ENCODE data around the gene ZGRF1.
"Not testable (repeated sequence)": the region's sequence is repeated elsewhere in the genome, so short reads cannot be mapped to it uniquely, and the experiment has no call there.

The ZGRF1 gene, protein sequence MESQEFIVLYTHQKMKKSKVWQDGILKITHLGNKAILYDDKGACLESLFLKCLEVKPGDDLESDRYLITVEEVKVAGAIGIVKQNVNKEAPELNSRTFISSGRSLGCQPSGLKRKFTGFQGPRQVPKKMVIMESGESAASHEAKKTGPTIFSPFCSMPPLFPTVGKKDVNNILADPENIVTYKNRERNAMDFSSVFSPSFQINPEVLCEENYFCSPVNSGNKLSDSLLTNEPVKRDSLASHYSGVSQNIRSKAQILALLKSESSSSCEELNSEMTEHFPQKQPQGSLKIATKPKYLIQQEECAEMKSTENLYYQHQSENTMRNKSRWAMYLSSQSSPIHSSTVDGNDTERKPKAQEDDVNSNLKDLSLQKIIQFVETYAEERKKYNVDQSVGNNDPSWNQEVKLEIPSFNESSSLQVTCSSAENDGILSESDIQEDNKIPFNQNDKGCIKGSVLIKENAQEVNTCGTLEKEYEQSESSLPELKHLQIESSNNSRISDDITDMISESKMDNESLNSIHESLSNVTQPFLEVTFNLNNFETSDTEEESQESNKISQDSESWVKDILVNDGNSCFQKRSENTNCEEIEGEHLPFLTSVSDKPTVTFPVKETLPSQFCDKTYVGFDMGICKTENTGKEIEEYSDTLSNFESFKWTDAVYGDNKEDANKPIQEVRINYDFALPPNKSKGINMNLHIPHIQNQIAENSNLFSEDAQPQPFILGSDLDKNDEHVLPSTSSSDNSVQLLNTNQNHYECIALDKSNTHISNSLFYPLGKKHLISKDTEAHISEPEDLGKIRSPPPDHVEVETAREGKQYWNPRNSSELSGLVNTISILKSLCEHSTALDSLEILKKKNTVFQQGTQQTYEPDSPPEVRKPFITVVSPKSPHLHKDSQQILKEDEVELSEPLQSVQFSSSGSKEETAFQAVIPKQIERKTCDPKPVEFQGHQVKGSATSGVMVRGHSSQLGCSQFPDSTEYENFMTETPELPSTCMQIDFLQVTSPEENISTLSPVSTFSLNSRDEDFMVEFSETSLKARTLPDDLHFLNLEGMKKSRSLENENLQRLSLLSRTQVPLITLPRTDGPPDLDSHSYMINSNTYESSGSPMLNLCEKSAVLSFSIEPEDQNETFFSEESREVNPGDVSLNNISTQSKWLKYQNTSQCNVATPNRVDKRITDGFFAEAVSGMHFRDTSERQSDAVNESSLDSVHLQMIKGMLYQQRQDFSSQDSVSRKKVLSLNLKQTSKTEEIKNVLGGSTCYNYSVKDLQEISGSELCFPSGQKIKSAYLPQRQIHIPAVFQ (N-terminal part only)

GRCh38 chr4:112636688-112637551 lies at the start of gene ZGRF1, which contains the start of gene LARP7:
Gene ZGRF1, minus strand, starts transcription at chr4:112636909. Its CDS starts 3,733 bp downstream, at chr4:112633176.
Gene LARP7, plus strand, starts transcription at chr4:112637143. Its CDS starts 7,527 bp downstream, at chr4:112644670.
- no peaks in the 10 kb centered on the region for H3K9me3 Mint-ChIP-seq
- H3K4me1 Mint-ChIP-seq (ENCODE audit: low read depth), result peaks cover 20% of the 10 kb centered on the region
- intact Hi-C loops (cut with micrococcal nuclease), result loop anchor here (2.0 kb wide), 2 partner anchors 352 to 406 kb away; partner anchors contain the start of genes AP1AR and TIFA
- H3K27ac Mint-ChIP-seq, result no peak within 1 kb of the TSS
- no peaks in the 10 kb centered on the region for H3K27me3 Mint-ChIP-seq
- no peak within 1 kb of the TSS for H3K4me3 Mint-ChIP-seq
- peaks cover 21% of the 10 kb centered on the region for H3K36me3 Mint-ChIP-seq (ENCODE audit: low read depth)

DNA sequence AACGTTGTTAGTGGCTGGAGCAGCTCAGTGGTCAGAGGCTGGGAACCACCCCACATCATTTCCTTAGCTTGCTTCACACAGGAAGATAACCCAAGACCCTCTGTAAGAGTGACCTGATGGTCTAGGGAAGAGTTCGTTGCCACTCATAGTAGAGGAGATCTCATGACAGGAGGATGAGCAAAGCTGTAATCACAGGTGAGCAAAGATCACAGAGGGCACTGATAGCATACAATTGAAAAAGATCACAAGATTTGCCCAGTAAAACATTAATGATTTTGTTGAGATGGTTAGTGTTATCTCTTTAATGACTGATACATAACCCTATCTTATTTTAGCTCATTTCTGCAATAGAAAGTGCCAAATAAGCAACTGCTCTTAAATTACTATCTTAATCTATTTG lies 44.3 kb upstream of the ZGRF1 start:
- no peaks in the 10 kb centered on the region for H3K27me3 Mint-ChIP-seq
- no peaks in the 10 kb centered on the region for H3K9me3 Mint-ChIP-seq
- no peak overlapping the region for H3K27ac Mint-ChIP-seq
- no peaks in the 10 kb centered on the region for H3K36me3 Mint-ChIP-seq (ENCODE audit: low read depth)
- H3K4me1 Mint-ChIP-seq (ENCODE audit: low read depth), result no peaks in the 10 kb centered on the region
- no peak overlapping the region for H3K4me3 Mint-ChIP-seq
- intact Hi-C loops (cut with micrococcal nuclease), result no loop called here

- Mint-ChIP-seq H3K36me3 (ENCODE audit: low read depth) (no peaks in the 10 kb centered on the region), H3K27me3 (no peaks in the 10 kb centered on the region), H3K9me3 (no peaks in the 10 kb centered on the region), H3K4me3 (no peak overlapping the region), H3K27ac (no peak overlapping the region), H3K4me1 (ENCODE audit: low read depth) (no peaks in the 10 kb centered on the region)
- intact Hi-C loops (cut with micrococcal nuclease), result no loop called here
Measured at GRCh38 chr4:112677519-112678091, 40.9 kb upstream of the ZGRF1 start.

- Mint-ChIP-seq H3K4me1 (ENCODE audit: low read depth) (no peaks in the 10 kb centered on the region), H3K9me3 (no peaks in the 10 kb centered on the region), H3K27me3 (no peaks in the 10 kb centered on the region), H3K4me3 (no peak overlapping the region), H3K36me3 (ENCODE audit: low read depth) (no peaks in the 10 kb centered on the region), H3K27ac (no peak overlapping the region)
- intact Hi-C loops (cut with micrococcal nuclease), result no loop called here
Measured at GRCh38 chr4:112674376-112674775, 37.7 kb upstream of the ZGRF1 start.

GRCh38 chr4:112673686-112674085 lies 37.0 kb upstream of the ZGRF1 start:
- no peaks in the 10 kb centered on the region for H3K36me3 Mint-ChIP-seq (ENCODE audit: low read depth)
- no peaks in the 10 kb centered on the region for H3K27me3 Mint-ChIP-seq
- no peaks in the 10 kb centered on the region for H3K4me1 Mint-ChIP-seq (ENCODE audit: low read depth)
- no peaks in the 10 kb centered on the region for H3K9me3 Mint-ChIP-seq
- H3K27ac Mint-ChIP-seq, result no peak overlapping the region
- intact Hi-C loops (cut with micrococcal nuclease), result no loop called here
- H3K4me3 Mint-ChIP-seq, result no peak overlapping the region

DNA sequence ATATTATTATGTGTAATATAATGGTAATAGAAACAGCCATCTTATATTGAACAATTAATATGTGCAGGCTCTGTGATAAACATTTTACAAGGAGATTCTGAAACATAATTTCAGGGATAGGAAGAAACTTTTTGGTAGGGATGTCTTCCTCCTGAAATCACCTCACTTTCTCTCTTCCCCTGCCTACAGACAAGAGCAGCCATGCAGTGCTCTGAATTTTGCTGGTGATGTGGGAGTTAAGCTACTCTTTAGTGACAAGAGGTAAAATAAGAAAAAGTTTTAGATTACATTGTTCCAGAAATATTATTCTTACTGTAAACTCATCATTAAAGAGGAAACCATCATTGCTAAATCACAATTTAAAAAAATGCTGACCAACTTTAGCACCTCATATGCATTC lies 36.4 kb upstream of the ZGRF1 start:
- Mint-ChIP-seq H3K4me1 (ENCODE audit: low read depth) (no peaks in the 10 kb centered on the region), H3K27me3 (no peaks in the 10 kb centered on the region), H3K4me3 (no peak overlapping the region), H3K36me3 (ENCODE audit: low read depth) (no peaks in the 10 kb centered on the region), H3K27ac (no peak overlapping the region), H3K9me3 (no peaks in the 10 kb centered on the region)
- intact Hi-C loops (cut with micrococcal nuclease), result no loop called here

DNA sequence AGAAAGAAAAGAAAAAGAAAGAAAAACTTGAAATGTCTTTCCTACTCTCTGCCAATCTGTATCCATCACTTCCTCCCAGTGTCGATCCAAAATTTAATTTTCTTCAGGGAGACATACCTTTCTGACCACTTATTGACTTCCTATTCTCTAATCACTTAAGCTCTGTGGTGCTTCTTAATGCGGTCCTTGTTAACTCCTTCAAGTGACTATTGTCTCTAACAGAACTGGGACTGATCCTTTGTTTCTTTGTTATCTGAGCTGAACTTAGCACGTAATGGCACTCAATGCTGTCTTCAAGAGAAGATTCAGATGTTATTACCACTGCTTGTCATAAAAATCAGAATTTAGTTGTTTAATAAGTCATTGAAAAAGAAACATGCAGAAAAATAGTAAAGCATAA lies 31.4 kb upstream of the ZGRF1 start:
- Mint-ChIP-seq H3K4me1 (ENCODE audit: low read depth) (no peaks in the 10 kb centered on the region), H3K27ac (no peak overlapping the region), H3K27me3 (no peaks in the 10 kb centered on the region), H3K9me3 (no peaks in the 10 kb centered on the region), H3K4me3 (no peak overlapping the region), H3K36me3 (ENCODE audit: low read depth) (peaks cover 6% of the 10 kb centered on the region)
- intact Hi-C loops (cut with micrococcal nuclease), result no loop called here

DNA sequence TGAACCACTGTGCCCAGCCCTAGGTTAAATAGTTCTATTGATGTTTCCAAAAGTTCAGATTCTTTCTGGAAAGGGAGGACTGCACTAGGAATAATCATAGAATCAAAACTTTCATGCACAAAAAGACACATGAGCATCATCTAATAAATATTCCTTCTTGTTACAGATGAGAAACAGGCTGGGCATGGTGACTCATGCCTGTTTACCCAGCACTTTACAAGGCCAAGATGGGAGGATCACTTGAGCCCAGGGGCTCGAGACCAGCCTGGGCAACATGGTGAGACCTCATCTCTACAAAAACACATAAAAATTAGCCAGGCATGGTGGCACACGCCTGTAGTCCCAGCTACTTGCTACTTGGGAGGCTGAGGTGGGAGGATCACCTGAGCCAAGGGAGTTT lies 27.9 kb upstream of the ZGRF1 start:
- H3K27ac Mint-ChIP-seq, result no peak overlapping the region
- peaks cover 9% of the 10 kb centered on the region for H3K36me3 Mint-ChIP-seq (ENCODE audit: low read depth)
- no peaks in the 10 kb centered on the region for H3K4me1 Mint-ChIP-seq (ENCODE audit: low read depth)
- intact Hi-C loops (cut with micrococcal nuclease), result no loop called here
- no peak overlapping the region for H3K4me3 Mint-ChIP-seq
- no peaks in the 10 kb centered on the region for H3K27me3 Mint-ChIP-seq
- no peaks in the 10 kb centered on the region for H3K9me3 Mint-ChIP-seq

DNA sequence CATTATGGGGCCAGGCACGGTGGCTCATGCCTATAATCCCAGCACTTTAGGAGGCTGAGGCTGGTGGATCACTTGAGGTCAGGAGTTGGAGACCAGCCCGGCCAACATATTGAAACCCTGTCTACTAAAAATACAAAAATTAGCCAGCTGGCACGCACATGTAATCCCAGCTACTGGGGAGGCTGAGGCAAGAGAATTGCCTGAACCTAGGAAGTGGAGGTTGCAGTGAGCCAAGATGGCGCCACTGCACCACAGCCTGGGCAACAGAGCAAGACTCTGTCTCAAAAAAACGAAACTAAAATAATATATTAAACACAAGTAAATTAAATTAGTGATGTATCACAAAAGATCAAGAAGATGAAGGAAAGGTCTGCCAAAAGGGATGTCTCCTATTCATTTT lies 19.4 kb upstream of the ZGRF1 start:
- H3K36me3 Mint-ChIP-seq (ENCODE audit: low read depth), result peaks cover 58% of the 10 kb centered on the region
- H3K9me3 Mint-ChIP-seq; intact Hi-C loops (cut with micrococcal nuclease): not testable (repeated sequence)

DNA sequence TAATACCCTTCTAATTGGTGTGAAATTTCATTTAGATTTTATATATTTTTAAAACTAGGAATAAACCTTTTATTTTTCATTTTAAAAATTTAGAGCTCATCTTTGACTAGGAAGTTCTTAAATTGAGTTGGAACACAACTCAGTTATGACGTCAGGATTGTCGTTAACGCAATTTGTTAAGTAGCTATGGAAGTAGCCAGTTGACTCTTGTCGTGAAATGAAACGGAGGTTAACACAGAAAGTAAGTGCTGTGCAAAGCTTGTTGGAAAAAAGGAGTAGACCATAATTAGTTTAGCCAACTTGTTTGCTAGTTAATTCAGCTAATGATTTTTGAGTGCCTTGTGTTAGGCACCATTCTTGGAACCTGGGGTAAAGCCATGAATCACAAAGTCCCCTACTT lies 18.6 kb upstream of the ZGRF1 start:
- Mint-ChIP-seq H3K27ac (no peak overlapping the region), H3K4me1 (ENCODE audit: low read depth) (no peaks in the 10 kb centered on the region), H3K27me3 (no peaks in the 10 kb centered on the region), H3K36me3 (ENCODE audit: low read depth) (peaks cover 62% of the 10 kb centered on the region), H3K9me3 (no peaks in the 10 kb centered on the region), H3K4me3 (no peak overlapping the region)
- intact Hi-C loops (cut with micrococcal nuclease), result no loop called here

More for the DNA sequence above, 19.4 kb upstream of the ZGRF1 start:
- H3K27me3 Mint-ChIP-seq; H3K4me3 Mint-ChIP-seq; H3K4me1 Mint-ChIP-seq (ENCODE audit: low read depth); H3K27ac Mint-ChIP-seq: not testable (repeated sequence)

DNA sequence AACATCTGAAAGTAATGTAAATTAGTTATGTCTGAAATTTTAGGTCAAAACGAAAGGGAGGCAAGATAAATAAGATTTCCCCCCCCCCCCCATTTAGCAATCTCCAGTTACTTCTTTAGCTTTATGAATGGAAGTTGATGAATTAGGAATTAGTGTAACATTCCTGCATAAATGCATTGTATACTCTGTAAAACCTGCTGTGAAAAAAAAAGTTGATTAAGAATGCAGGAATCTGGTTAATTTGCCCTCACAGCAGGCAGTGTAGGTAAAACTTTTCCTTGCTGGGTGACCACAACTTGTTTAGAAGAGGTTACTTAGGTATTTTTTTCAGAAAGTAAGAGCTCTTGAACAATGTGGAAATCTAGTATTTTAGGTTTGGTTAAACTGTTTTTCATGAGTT lies 15.5 kb upstream of the ZGRF1 start:
- Mint-ChIP-seq H3K36me3 (ENCODE audit: low read depth) (peaks cover 65% of the 10 kb centered on the region), H3K9me3 (no peaks in the 10 kb centered on the region), H3K4me3 (no peak overlapping the region), H3K27me3 (no peaks in the 10 kb centered on the region), H3K4me1 (ENCODE audit: low read depth) (no peaks in the 10 kb centered on the region), H3K27ac (no peak overlapping the region)
- intact Hi-C loops (cut with micrococcal nuclease), result no loop called here

DNA sequence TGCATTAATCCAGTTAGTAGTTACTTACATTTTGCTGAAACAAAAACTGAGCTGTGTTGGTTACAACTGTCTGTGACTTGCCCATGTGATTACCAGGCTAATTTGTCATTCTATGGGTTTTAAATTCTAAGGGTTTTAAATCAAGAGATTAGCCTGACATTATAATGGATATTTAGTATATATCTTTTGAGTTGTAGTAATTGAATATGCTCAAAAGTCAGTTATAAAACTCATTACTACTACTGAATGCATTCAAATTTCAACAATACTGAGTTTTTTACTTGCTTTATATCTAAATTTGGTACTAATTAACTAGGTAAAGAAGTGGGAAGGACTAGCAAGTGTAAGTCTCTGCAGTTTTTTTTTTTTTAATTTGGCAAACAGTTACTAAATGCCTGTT lies 14.9 kb upstream of the ZGRF1 start:
- Mint-ChIP-seq H3K27ac (no peak overlapping the region), H3K27me3 (no peaks in the 10 kb centered on the region)
- intact Hi-C loops (cut with micrococcal nuclease), result no loop called here

DNA sequence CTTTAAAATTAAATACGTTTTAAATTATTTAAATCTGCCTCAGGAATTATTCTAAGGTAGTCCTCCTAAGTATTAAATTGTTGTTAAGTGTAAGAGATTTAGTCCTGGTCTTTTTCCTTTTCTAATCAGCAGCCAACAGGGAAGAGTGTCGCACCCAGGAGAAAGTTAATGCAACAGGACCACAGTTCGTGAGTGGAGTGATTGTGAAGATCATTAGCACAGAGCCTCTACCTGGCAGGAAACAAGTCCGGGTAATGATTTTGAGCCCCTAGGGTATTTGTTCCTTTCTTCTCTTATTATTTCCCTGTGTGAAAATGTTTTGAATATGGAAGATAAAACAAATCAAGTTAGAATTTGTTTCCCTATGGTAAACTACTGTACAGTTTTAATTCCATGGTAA lies 13.6 kb upstream of the ZGRF1 start:
- Mint-ChIP-seq H3K27me3 (no peaks in the 10 kb centered on the region), H3K4me3 (no peak overlapping the region), H3K9me3 (no peaks in the 10 kb centered on the region), H3K4me1 (ENCODE audit: low read depth) (no peaks in the 10 kb centered on the region), H3K36me3 (ENCODE audit: low read depth) (peaks cover 68% of the 10 kb centered on the region), H3K27ac (no peak overlapping the region)
- intact Hi-C loops (cut with micrococcal nuclease), result no loop called here

More for the DNA sequence above, 14.9 kb upstream of the ZGRF1 start:
- Mint-ChIP-seq H3K36me3 (ENCODE audit: low read depth) (peaks cover 65% of the 10 kb centered on the region), H3K9me3 (no peaks in the 10 kb centered on the region), H3K4me1 (ENCODE audit: low read depth) (no peaks in the 10 kb centered on the region), H3K4me3 (no peak overlapping the region)

Data from dendritic cell treated with granulocyte-macrophage colony-stimulating factor and Interleukin-4, amounts not matched to agents 40 ng/mL and 50 ng/mL, for 4 days (primary cell).